GM18499 (cell line): ENCODE data around the gene SPCS1.

Experiments
- ATAC-seq: cut with Tn5 transposase; IDR thresholded peaks from one replicate; pipeline ENCODE4 v1.9.1; 2021; ENCODE audit warnings: moderate number of reproducible peaks; ENCODE audit not compliant: insufficient read depth, unreplicated experiment

Gene SPCS1

DNA sequence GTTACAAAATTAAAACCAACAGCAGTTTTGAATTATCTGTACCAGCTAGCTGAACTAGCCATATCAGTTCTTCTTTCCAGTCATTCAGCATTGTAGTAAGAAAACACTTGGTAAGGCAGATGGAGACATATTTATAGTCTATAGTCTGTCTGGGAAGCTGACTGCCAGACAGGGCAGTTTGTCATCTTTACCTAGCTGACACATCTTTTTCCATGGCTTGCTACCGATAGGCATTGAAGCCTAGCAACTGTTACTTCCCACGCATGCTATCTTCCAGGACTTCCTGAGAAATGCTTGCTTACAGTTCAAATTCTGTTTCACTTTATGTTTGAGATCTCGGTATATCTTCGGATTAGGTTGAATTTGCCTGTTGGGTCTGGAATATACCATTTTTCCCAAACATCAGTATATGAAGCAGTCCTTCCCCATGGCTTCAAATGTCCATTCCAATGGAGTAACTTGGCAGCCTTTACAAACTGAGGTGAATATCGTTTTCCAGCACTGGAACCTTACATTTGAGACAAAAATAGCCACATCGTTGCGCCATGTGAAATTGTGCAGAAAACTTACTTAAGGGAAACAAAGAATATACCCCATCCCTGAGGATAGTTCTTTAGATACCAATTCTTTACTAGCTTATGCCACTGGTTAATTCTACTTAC, 11.2 kb upstream of the SPCS1 start:
- ATAC-seq = no peak

DNA sequence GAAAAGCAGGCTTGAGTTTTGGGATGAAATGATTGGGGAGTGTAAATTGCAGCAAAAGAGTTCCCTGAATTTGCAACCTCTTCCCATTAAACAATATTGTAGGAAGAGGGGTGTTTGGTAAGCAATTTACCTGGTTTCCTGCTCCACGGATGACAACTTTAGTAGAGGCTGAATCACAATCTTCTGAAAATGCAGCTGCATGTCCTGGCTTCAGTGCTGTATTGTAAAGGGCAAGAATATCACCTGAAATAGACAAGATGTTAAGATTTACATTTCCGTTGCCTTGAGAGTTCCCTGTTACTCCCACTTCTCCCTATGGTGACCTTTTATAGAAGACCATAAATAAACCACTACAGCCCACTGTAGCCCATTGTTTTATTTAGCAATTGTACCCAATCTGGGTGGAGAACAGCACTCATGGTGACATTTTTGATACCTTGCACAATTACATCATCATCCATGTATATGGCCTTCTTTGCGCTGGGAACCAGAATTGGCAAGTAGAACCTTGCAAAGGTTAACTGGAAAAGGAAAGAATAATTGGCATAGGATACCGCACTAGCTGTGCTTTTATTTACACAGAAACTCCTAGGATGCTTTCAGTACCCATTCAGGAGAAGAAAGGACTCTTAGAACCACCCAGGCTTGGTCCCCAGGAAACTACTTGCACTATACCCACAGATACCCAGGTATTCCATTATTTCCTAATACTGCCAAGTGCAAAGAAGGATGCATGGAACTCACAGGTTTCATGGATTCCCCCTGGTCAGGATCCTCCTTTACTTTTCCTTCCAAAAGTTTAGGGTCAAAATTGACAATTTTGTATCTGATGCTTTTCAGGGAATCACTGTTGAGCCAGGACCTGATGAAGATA, 9.9 kb upstream of the SPCS1 start:
- ATAC-seq = no peak

DNA sequence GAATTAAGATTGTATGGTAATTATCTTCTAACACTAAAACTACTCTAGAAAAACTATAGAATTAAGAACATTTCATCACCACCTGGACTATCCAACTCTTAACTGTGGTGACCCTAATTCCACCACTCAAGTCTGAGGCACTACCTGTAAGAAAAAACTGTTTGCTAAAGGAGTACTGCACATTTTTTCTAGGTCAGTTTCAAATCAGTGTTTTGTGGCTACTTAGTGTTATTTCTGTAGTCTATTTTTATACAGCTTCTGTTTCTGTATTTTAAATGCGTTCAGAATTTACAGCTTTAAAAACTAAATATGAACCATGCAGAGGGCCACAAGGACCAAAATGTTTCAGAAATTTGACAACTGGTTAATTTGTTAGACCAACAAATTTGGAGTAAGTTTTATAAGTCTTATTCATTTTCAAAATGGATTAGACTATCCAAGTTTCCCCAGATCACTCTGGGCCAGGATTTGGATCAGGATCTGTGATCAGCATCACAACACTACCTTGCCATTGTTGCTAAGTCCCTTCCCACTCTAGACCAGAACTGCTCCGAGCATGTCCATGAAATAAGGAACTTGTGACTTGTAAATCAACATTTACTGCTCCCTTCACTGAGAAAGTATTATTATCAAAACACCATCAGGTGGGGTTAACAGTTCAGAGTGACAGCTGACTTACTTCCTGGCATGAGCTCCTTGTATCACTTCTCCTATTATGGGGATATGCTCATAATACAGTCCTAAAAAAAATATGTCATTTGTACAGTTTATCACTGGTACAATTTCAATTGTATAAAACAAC, 8.9 kb upstream of the SPCS1 start:
- no peak for ATAC-seq

DNA sequence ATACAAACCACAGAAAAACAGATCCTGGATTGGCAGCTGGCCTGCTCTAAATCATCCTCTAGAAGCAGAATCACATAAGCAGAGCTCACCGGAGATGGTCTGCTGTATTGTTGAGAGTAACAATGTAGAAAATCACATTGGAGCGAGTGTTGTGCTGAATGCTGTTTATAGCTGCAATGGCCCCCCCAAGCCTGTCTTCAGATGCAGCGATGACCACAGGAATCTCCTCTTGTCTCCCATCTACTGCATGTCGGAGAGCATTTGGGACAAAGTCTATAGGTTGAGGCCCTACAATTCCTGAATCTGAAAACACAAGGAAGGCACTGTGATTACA, 8.3 kb upstream of the SPCS1 start:
- ATAC-seq = no peak

DNA sequence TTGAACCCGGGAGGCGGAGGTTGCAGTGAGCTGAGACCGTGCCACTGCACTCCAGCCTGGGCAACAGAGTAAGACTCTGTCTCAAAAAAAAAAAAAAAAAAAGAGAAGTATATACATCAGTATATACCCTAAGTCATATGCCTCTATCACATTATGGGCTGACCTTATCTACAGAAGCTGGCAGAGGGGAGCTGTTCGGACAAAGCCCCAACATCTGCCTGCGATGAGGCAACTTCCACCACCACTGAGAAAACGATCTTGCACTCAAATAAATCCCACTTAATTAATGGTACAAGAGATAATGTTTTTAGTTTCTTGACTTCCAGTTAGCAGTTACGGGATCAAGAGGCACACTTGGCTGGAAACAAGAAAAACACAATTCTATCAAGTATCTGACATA, 2.6 kb upstream of the SPCS1 start:
- ATAC-seq = no peak

DNA sequence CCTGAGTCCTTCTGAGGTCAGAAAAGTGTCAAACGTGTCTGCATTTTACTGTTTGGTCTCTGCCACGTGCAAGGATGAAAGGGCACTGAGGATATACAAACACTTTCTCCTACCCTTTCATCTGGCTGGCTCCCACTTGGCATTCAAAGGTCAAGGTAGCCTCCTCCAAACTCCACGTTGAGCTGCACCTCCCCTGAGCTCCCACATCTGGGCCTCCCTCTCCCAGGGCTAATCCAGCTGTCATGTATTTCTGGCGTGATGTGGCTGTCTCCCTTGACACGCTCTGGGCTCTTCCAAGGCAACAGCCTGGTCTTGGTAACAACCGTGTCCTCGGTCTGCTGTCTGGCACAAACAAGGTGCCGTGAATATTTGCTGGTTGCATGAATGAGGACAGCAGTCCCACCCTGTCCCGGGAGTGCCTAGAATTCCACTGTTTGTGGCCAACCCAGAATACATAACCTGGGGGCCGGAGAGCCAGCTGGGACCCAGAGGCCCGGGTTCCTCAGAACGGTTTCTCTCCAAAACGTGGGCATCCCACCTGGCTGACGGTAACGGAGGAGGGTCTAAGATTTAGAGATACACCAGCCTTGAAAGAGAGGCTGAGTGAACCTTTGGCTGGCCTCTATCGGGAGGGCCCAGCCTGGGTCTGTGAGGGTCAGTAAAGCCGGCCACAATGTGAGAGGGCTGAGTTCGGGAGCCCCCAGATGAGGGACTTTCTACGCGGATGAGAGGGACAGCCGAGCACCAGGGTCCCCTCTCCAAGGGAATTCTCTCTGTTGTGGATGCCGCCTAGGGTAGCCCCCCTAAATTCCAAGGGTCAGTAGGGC, 1.1 kb upstream of the SPCS1 start:
- ATAC-seq = no peak

DNA sequence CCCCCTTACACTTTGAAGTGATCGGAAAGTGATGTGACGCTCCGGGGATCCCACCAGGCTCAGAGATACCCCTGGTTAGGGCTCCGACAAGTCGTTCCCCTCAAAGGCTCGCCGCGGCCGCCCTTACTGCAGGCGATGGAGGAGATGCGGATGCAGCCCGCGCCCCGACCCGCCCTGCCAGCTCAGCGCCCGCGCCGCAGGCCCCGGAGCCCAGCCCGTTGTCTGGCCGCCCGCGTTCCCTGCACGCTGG, 543 bp upstream of the SPCS1 start:
- ATAC-seq = no peak

DNA sequence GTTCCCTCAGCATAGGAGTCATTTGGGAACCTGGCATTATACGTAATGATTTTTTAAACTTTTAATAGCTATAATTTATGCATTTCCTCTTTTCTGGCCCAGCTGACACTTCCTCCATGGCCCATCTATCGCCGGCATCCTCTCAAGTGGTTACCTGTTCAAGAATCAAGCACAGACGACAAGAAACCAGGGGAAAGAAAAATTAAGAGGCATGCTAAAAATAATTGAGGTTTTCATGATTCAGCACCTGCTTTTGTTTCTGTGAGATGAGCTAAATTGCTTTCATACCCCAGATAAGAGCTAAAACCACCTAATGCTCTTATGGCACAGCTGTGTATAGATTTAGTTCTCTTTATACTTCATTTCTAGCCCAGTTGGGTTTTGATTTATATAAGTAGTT, 1.7 kb downstream of the SPCS1 start:
- ATAC-seq = no peak

DNA sequence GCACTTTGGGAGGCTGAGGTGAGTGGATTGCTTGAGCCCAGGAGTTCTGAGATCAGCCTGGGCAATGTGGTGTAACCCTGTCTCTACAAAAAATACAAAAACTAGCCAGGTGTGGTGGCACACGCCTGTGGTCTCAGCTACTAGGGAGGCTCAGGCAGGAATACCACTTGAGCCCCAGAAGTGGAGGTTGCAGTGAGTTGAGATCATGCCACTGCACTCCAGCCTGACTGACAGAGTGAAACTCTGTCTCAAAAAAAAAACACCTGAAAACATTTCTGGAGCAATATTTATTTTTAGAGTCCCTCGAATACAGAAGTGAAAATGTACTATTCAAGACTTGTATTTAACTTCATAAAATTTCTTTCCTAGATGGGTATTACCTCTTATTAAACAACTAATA, 4.6 kb downstream of the SPCS1 start:
- no peak for ATAC-seq

DNA sequence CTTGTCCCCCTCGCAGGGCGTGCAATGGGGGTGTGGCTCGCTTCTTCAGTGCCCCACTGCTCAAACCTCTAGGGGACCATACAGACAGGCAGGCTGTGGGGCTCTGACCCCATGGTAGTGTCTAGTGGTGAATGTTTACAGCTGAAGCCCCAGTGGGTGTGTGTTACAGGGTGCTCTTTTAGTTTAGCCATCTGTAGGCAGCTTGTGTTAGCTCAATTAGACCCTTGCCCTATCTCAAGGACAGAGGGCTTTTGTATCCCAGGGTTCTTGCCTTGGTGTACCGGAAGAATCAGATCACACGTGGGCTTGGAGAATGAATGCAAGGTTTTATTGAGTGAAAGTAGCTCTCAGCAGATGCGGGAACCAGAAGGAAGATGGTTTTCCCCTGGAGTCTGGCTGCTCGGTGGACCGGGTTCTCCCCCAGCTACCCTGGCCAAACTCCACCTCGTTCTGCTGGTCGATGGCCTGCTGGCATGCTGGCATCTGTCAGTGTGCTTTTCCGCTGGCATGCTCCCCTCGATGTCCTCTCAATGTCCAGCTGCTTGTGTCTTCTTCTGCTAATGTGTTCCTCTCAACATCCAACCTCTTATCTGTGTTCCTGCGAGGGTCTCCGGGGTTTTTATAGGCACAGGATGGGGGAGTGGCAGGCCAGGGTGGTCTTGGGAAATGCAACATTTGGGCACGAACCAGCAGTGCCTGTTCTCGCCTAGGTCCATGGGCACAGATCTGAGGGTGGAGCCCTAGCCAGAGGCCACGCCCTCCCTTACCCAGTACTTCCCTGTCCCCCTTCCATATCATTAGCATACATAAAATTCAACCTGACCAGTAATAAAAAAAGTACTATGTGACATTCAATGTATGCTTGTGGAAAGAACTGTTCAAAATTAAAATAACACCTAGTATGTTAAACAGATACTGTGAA, 6.6 kb downstream of the SPCS1 start:
- no peak for ATAC-seq

DNA sequence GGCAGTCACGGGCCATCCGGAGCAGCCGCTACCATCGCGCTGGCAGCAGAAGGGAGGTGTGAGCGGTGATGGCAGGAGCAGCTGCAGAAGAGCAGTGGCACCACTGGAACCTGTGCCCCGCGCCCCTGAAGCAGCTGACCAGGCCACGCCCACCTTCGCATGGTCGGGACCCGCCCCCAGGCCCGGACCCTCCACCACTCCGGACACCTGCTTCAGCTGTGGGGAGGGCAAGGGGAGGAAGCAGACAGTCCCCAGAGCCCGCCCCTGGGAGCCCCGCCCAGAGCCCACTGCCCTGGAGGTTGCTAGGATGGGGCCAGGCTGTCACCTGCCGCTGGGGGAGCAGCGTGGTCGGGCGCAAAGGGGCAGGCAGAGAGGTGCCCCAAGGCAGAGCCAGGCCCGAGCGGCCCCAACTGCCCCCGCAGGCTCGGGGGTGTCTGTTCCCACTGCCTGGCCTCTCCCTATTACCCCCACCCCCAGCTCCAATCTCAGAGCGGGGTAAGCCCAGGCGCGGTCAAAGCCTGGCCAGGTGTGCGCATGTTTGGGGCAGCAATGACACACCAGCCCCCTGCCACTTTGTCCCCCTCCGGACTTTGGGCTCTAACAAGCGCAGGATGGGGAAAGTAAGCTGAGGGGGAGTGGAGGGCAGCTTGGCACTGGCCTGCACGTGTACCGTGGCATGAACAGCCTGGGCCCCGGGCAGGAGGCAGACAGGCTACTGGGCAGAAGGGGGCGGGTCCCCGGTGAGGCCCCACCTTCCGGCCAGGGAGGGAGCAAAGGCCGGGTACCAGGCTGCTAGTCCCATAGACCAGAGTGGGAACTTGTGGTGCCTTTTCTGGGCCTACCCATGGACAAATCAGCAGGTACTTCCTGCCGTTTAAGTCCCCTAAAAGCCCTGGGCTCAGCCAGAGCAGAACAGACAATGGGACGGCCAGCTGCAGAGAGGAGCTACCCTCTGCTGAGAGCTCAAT, 8.7 kb downstream of the SPCS1 start:
- ATAC-seq = no peak

DNA sequence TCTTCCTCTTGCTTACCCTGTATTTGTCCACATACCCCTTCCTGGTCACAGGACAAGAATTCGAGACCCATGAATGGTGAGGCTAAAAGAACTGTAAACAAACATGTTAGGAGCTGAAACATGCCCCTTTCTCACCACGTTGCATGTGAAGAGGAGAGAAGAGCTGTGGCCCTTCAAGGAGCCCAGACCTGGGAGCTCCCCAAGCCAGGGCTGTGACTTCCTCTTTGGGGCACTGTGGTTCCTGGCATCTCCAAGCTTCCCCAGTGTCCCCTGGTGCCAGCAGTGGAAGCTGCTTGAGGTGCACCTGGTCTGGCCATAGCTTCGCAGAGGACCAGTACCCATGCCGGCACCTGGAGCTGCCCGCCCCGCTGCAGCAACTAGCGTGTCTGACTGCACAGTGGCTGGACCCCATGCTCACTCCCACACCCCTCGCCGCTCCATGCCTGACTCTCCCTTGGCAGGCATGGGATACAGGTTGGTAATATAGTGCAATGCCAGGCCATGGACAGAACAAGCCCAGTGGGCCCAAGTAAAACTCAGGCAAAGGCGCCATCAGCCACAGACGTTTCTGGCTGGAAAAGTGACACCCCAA, 9.9 kb downstream of the SPCS1 start:
- ATAC-seq = no peak

DNA sequence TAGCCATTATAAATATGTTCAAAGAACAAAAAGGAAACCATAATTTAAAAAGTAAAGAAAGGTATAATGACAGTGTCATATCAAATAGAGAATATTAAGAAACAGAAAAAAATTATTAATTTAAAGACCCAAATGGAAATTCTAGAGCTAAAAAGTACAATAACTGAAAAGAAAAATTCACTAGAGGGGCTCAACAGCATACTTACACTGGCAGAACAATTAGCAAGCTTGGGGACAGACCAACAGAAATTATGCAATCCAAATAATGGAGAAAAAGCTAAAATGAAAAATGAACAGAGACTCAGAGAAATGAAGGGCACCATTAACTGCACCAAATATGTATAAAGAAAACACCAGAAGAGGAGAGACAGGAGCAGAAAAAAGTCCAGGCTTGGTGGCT, 13.7 kb downstream of the SPCS1 start:
- ATAC-seq = no peak

DNA sequence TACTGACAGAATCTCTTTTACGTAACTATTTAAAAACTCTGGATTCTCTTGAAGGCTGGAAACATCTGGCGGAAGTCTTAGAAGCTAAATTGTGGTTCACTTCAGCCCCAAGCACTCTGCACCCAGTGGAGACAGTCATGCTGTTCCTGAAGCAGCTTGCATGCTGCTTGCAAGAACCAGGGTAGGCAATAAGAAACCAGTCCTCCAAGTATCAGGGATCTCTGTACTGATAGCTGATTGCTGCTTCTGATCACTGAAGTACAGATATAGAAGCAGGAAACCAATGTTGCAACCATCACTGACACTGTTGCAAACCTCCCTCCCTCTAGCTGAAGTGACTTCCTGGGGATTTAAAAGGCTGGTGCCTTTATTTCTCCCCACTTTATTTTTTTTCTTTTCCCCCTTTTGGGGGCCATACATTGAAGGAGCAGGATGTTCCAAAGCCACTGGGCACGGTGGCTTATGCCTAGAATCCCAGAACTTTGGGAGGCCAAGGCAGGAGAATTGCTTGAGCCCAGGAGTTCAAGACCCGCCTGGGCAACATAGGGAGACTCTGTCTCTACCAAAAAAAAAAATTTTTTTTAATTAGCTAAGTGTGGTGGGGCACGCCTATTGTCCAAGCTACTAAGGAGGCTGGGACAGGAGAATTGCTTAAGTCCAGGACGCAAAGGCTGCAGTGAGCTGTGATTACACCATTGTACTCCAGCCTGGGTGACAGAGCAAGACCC, 15.3 kb downstream of the SPCS1 start:
- ATAC-seq = no peak

DNA sequence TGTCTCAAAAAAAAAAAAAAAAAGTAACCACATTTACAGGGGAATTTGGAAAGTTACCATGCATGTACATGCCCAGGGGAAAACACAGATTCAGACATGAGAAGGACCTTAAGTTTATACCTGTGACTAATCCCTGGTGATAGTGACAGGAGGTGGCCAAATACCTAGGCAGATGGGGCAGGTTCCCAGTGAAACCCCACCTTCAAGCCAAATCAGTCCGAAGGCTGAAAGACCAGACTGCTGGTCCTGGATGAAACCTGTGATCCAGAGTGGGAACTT, 15.8 kb downstream of the SPCS1 start:
- no peak for ATAC-seq

DNA sequence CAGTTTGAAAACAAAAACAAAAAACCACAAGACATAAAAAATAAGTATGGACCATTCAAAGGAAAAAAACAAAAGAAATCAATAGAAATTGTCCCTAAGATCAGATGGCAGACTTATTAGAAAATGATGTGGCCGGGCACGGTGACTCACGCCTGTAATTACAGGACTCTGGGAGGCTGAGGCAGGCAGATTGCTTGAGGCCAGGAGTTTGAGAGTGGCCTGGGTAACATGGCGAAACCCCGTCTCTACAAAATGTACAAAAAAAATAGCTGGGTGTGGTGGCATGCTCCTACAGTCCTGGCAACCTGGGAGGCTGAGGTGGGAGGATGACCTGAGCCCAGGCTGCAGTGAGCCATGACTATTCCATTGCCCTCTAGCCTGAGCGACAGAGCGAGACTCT, 16.6 kb downstream of the SPCS1 start:
- no peak for ATAC-seq

DNA sequence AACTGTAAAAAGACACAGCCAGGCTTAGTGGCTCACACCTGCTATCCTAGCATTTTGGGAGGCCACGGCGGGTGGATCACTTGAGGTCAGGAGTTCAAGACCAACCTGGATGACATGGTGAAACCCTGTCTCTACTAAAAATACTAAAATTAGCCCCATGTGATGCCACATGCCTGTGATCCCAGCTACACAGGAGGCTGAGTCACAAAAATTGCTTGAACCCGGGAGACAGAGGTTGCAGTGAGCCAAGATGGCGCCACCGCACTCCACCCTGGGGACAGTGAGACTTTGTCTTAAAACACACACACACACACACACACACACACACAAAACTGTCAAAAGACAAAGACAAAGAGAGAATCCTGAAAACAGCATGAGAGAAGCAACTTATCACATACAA, 18.0 kb downstream of the SPCS1 start:
- ATAC-seq = no peak

DNA sequence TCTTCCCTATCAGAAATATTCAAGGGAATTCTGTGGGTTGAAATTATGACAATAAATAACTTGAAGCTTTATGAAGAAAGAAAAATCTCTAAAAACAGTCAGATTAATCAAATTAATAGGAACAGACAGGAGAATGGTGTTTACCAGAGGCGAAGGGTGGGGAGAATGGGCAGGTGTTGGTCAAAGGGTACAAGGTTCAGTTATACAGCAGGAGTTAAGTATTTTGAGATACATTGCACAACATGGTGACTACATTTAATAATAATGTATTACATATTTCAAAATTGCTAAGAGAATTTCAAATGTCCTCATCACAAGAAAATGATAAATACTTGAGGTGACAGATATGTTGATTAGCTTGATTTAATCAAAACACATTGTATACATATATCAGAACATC, 18.6 kb downstream of the SPCS1 start:
- no peak for ATAC-seq
